Ascending aorta (tissue), 2 donors: Measurements from ENCODE around the gene SH2D4B. TPM values are rescaled to one million over a fixed set of nuclear protein-coding genes. Genes with fewer than 3 reads are reported as not detected.

Experiments used
- DNase-seq, 2 donors: peaks; one replicate each; pipeline ENCODE4 v3.0.0-alpha.2; 2019; ENCODE audit warnings: low spot score in 2 of 2
- H3K27ac ChIP-seq, 2 donors: fragments of 200-600 bp; sonication (generic); one replicate each; pipeline ENCODE4 v1.5.1; 2016 to 2017; ENCODE audit warnings: mild to moderate bottlenecking in 1 of 2
- H3K27me3 ChIP-seq: fragments of 200-600 bp; sonication (generic); one replicate; pipeline ENCODE4 v1.5.1; 2017
- H3K36me3 ChIP-seq, 2 donors: fragments of 200-600 bp; sonication (generic); one replicate each; pipeline ENCODE4 v1.5.1; 2016
- H3K4me1 ChIP-seq, 2 donors: fragments of 200-600 bp; sonication (generic); one replicate each; pipeline ENCODE4 v1.5.1; 2016 to 2017; ENCODE audit warnings: mild to moderate bottlenecking in 1 of 2
- H3K4me3 ChIP-seq, 2 donors: fragments of 200-600 bp; sonication (generic); one replicate each; pipeline ENCODE4 v1.5.1; 2016 to 2017; ENCODE audit warnings: mild to moderate bottlenecking in 1 of 2
- H3K9me3 ChIP-seq, 2 donors: fragments of 200-600 bp; sonication (generic); one replicate each; pipeline ENCODE4 v1.5.1; 2016
- CTCF ChIP-seq, 3 experiments: fragments of 200-600 bp in 2 of 3; fragments of 450-650 bp in 1 of 3; sonication (generic) in 2 of 3; IDR thresholded peaks; one replicate each; pipeline ENCODE4 v1.5.1; 2016 to 2019; ENCODE audit warnings: antibody characterized with exemption in 3 of 3, mild to moderate bottlenecking in 1 of 3, moderate library complexity in 1 of 3
- intact Hi-C: fragments of 100-400 bp; cut with DNase I; formaldehyde crosslinking; loops from one replicate; pipeline ENCODE4 v1.15.1; 2023
- total RNA-seq: library from RNA; depleted of rRNA; stranded (reverse); fragments of >200 nt; gene quantifications from one replicate; pipeline ENCODE4 v1.1.0, GENCODE V29; 2016

Gene SH2D4B
- total RNA-seq, 1 donor from 2014 or later: not detected

GRCh38 chr10:80502621-80503583 lies 34.8 kb upstream of the SH2D4B start:
- H3K36me3 ChIP-seq: peaks cover 4% of the 10 kb centered on the region in 2 donors
- H3K4me1 ChIP-seq: peaks cover 8 to 38% of the 10 kb centered on the region in 2 donors
- intact Hi-C loops: no loop called here
- no peak for TF ChIP-seq CTCF (IDR thresholded peaks at IDR 0.05)
- DNase-seq: peak in 1 of 2 donors; percentile 59
- no peak overlapping the region for H3K4me3 ChIP-seq
- no peaks in the 10 kb centered on the region for H3K27me3 ChIP-seq
- H3K27ac ChIP-seq: peak overlapping the region; percentile 1 to 48
- no peaks in the 10 kb centered on the region for H3K9me3 ChIP-seq

DNA sequence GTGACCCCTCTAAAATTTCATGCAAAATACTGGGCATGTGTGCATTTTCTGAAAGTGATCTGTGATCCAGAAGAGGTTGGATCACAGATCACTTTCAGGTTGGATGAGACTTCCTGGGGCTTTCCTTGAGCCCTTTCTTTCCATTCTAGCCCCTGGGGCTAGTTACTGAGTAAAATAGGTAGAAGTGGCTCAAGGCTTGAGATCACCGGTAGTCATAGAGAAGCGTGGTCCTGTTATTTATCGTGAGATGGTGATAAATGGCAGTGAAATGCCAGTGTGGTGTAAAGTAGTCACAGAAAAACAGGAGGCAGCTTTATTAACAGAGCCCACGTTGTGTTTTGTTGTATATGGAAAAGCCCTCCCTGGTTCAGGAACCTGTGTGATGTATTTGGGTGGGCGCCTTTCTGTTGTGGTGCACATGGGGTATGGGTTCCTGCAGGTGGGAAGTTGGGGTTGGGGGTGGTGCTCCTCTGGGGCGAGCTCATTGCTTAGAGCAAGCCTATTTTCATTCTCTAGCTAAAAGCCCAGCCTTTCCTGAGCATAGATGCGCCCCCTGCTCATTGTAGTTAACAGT lies 34.0 kb upstream of the SH2D4B start:
- TF ChIP-seq CTCF (IDR thresholded peaks at IDR 0.05): no peak
- intact Hi-C loops: loop anchor here (2.0 kb wide), 1 partner anchor 49 kb away; the partner anchor contains the start of gene TSPAN14

DNA sequence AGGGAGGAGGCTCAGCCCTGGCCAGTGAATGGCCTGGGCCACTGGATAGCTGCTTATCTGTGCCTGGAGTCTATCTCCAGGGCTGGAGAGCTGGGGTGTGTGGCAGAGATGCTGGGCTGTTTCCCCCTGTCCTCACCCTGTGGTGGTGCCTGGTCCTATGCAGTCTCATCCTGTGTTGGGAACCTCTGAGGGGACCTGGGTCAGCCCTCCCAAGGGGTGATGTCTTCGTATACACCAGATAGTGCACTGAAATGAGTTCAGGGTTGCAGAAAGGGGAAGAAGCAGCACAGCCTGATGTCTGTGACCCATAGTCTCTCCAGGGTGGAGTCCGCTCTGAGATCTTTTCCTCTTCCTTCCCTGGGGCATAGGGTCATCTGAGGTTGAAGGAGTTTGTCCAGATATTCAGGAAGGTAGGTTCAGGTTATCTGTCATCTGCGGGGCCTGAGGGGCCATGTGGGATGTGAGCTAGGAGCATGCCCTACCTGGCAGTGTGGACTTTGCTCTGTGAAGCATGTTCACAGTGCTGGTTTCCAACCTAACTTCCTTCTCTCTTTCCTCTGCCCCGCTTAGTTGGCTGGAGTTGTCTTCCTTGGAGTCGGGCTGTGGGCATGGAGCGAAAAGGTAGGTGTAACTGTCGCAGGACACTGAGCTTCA lies 33.4 kb upstream of the SH2D4B start:
- intact Hi-C loops: loop anchor here (2.0 kb wide), 1 partner anchor 49 kb away; the partner anchor contains the start of gene TSPAN14
- H3K9me3 ChIP-seq: no peaks in the 10 kb centered on the region
- H3K4me3 ChIP-seq: no peak overlapping the region
- no peak for DNase-seq
- H3K27me3 ChIP-seq: no peaks in the 10 kb centered on the region
- no peak for TF ChIP-seq CTCF (IDR thresholded peaks at IDR 0.05)
- H3K27ac ChIP-seq: peak overlapping the region; percentile 48 to 76
- peaks cover 0 to 26% of the 10 kb centered on the region in 2 donors for H3K4me1 ChIP-seq
- H3K36me3 ChIP-seq: peaks cover 12 to 14% of the 10 kb centered on the region in 2 donors

More for the DNA sequence above, 34.0 kb upstream of the SH2D4B start:
- Histone ChIP-seq H3K36me3 (peaks cover 6 to 9% of the 10 kb centered on the region in 2 donors), H3K4me1 (peaks cover 3 to 30% of the 10 kb centered on the region in 2 donors), H3K27me3 (no peaks in the 10 kb centered on the region), H3K9me3 (no peaks in the 10 kb centered on the region), H3K4me3 (no peak overlapping the region), H3K27ac (peak overlapping the region; percentile 1 to 48)
- no peak for DNase-seq

- DNase-seq: no peak
- peak overlapping the region; percentile 35 to 76 for H3K27ac ChIP-seq
These were observed 32.7 kb upstream of the SH2D4B start for GRCh38 chr10:80504897-80505465.

More at GRCh38 chr10:80504897-80505465, 32.7 kb upstream of the SH2D4B start:
- no peak for TF ChIP-seq CTCF (IDR thresholded peaks at IDR 0.05)
- Histone ChIP-seq H3K4me1 (peaks cover 0 to 22% of the 10 kb centered on the region in 2 donors), H3K27me3 (no peaks in the 10 kb centered on the region), H3K9me3 (no peaks in the 10 kb centered on the region), H3K4me3 (no peak overlapping the region), H3K36me3 (peaks cover 14 to 16% of the 10 kb centered on the region in 2 donors)
- intact Hi-C loops: loop anchor here (1.0 to 2.0 kb wide), 3 partner anchors 50 to 122 kb away; partner anchors contain the start of gene TSPAN14
